G401 (cell line): ENCODE measurements around the gene GOLM1. TPM values are rescaled to one million over a fixed set of nuclear protein-coding genes. Genes with fewer than 3 reads are reported as not detected.

ENCODE experiments used
- DNase-seq: peaks from one replicate; pipeline ENCODE4 v3.0.0-alpha.2; 2015; ENCODE audit warnings: low spot score
- in situ Hi-C: cut with HindIII; loops from 2 replicates; pipeline ENCODE4 v1.10.0; 2016; ENCODE audit warnings: low sequenced_read_pairs, mixed read lengths
- total RNA-seq: library from RNA; depleted of rRNA; stranded (reverse); fragments of >200 nt; shearing (Covaris generic); gene quantifications from 2 replicates; pipeline ENCODE4 v1.2.3, GENCODE V29; 2014; rRNA removed

Gene GOLM1
- total RNA-seq, 1 experiment from 2014 or later = 39.9 TPM

DNA sequence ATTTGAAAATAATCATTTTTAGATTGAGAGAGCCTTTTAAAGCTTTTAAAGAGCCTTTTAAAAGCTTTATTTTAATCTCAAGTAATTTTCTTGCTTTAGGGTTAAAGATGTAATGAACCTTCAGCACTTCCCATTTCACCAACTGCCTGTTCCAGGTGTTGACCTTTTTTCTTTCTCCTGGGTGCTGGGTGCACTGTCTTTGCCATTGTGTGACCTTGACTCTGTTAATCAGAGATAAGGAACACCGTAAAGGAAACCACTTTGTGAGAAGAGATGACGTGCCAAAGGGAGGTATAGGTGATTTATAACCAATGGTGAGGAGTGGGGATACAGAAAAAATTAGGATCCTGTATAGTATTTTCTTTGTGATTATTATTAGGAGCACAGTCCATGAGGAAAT lies 90.2 kb downstream of the GOLM1 start:
- in situ Hi-C loops = no loop called here
- DNase-seq = no peak

DNA sequence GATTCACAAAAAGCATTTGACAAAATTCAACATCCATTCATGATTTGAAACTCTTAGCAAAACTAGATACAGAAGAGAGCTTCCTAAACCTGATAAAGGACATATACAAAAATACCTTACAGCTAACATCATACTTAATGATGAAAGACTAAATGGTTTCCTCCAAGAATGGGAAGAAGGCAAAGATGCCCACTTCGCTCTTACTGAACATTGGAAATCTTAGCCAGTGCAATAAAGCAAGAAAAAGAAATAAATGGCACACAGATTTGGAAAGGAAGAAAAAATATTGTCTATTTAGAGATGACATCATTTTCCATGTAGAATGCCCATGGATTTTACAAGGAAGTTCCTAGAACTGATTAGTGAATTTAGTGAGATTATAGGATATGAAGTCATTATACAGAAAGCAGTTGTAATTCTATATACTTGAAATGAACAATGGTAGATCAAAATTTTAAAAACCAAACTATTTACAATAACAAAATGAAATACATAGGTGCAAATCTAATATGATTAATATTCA lies 94.0 kb downstream of the GOLM1 start:
- DNase-seq = no peak
- in situ Hi-C loops = no loop called here

DNA sequence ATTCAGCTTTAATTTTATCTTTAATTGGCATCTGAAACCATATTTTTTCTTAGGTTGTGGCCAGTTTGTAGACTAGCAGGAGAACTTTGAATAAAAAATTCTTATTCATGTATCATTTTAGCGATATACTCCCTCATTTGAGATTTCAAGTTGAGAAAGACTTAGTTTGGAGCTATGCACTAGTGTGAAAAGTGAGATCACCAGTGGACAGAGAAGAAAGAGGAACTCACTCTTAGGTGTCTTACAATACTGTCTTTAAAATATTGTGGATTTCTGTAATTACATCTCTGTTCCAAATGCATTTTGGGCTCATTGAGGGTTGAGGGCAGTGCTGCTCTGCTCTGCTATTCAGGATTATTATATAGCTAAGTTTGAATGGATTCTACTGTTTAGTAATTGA lies 103.8 kb downstream of the GOLM1 start:
- in situ Hi-C loops = no loop called here
- DNase-seq = no peak

DNA sequence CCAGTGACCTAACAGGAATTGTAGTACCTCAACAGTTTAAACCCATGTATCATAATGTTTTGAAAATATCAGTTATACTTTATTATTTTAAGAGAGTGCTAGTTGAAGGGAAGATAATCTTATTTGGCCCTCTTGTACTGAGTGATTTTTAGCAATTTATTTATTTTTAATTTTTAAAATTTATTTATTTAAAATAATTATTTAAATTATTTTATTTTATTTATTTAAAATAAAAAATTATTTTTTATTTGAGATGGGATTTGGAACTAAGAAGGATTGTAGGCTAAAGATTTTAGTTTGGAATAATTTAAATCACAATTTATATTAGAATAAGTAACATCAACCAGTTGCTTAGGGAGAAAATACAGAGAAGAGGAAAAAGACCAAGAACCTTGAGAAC lies 104.3 kb downstream of the GOLM1 start:
- in situ Hi-C loops = no loop called here
- DNase-seq = no peak

DNA sequence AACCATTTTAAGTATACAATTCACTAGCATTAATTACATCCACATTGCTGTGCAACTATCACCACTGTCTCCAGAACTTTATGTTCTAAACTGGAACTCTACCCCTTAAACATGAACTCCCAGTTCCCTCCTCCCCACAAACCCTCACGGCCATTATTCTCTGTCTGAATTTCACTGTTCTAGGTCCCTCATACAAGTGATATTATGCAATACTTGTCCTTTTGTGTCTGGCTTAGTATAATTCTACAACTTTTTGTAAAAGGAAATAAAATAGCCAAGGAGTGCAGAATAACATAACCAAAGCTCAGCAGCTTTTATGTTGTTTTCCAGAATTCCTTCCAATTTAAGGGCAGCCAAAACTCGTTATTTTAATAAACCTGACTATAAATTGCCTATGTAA lies 105.2 kb downstream of the GOLM1 start:
- DNase-seq = no peak
- in situ Hi-C loops = no loop called here

DNA sequence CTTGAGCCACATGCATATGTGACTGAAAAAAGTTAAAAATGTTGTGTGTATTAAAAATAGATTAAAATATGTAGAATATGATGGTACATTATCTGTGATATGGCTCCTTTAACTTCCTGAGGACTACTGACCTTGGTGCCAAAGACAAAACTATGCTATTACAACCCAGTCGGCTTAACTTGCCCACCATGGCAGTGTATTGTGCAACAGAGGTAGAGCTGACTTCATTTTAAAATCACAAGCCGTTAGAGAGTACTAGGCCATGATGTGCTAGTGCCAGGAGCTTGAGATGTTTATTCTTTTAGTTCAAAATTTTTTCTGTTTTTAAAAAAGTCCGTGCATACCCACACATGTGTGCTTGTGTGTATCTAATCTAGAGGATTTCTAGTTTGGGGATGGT lies 112.1 kb downstream of the GOLM1 start:
- in situ Hi-C loops = no loop called here
- no peak for DNase-seq

DNA sequence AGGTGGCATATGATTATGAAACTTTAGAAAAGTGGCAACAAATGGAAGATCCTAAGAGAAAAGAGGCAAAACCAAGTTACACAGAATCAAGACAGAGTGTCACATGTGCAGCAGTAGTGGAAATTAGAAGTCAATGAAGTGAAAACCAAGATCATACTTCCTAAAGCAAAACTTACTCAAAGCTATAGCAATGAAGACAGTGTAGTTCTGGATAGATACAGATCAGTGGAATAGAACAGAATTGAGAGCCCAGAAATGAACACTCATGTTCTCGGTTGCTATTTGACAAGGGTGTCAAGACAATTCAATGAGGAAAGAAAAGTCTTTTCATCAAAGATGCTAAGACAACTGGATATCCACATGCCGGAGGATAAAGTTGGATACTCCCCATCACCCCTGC lies 114.9 kb downstream of the GOLM1 start:
- no peak for DNase-seq
- in situ Hi-C loops = no loop called here

DNA sequence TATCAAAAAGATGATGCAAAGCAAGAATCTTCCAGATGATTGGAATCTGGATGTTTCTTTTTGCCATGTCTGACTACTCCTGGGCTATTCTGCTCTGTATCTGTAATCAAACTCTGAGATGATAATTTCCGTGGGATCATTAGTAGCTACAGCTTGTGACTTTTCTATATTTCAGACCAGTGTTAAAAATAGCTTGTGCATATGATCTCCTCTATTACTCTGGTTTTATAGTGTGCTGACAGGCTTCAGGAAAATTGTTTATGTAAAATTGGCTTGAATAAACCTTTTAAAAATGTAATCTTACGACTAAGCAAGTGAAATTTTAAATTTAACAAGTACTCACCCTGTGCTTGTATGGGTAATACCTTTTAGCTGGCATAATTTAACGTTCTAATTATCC lies 118.0 kb downstream of the GOLM1 start:
- in situ Hi-C loops = no loop called here
- DNase-seq = no peak

DNA sequence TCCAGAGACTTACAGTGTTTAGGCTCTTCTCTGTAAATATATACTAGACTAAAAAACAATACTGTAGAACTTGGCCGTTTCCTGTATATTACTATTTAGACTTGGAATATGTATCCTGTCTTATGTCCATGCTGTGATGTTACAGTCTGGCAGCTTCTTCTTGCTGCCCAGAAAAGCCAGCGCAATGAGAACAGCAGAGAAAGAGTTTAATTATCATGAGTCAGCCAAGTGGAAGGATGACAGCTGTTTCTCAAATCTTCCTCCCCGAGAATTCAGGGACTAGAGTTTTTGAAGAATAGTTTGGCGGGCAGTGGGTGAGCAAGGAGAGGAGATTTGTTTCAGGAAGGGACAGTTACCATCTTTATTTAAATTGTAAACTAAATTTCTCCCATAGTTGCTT lies 120.9 kb downstream of the GOLM1 start:
- in situ Hi-C loops = no loop called here
- DNase-seq = peak; percentile 76

Other genes with a start within 250 kb of the GOLM1 start
- 40.6 and 59.2 TPM in 2 replicates for gene NAA35, start 158.4 kb downstream of the GOLM1 start, total RNA-seq
- gene C9orf153, start 160.1 kb upstream of the GOLM1 start, total RNA-seq = 0.07 TPM in 1 of 2 replicates, not detected in the other
- 25.6 and 41.7 TPM in 2 replicates for gene ISCA1, start 183.0 kb upstream of the GOLM1 start, total RNA-seq